Tongue (tissue), 2 donors: ENCODE data around the gene TSGA10. TPM values are rescaled to one million over a fixed set of nuclear protein-coding genes. Genes with fewer than 3 reads are reported as not detected.
"Not testable (repeated sequence)": the region's sequence is repeated elsewhere in the genome, so short reads cannot be mapped to it uniquely, and the experiment has no call there.

Source experiments
- DNase-seq: peaks from one replicate; pipeline ENCODE4 v3.0.0-alpha.2; 2015
- total RNA-seq: library from RNA; depleted of rRNA; stranded (reverse); fragments of >200 nt; gene quantifications from one replicate; pipeline ENCODE4 v1.2.3, GENCODE V29; 2014

TSGA10 gene, protein sequence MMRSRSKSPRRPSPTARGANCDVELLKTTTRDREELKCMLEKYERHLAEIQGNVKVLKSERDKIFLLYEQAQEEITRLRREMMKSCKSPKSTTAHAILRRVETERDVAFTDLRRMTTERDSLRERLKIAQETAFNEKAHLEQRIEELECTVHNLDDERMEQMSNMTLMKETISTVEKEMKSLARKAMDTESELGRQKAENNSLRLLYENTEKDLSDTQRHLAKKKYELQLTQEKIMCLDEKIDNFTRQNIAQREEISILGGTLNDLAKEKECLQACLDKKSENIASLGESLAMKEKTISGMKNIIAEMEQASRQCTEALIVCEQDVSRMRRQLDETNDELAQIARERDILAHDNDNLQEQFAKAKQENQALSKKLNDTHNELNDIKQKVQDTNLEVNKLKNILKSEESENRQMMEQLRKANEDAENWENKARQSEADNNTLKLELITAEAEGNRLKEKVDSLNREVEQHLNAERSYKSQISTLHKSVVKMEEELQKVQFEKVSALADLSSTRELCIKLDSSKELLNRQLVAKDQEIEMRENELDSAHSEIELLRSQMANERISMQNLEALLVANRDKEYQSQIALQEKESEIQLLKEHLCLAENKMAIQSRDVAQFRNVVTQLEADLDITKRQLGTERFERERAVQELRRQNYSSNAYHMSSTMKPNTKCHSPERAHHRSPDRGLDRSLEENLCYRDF
- 2.9 TPM for total RNA-seq

DNA sequence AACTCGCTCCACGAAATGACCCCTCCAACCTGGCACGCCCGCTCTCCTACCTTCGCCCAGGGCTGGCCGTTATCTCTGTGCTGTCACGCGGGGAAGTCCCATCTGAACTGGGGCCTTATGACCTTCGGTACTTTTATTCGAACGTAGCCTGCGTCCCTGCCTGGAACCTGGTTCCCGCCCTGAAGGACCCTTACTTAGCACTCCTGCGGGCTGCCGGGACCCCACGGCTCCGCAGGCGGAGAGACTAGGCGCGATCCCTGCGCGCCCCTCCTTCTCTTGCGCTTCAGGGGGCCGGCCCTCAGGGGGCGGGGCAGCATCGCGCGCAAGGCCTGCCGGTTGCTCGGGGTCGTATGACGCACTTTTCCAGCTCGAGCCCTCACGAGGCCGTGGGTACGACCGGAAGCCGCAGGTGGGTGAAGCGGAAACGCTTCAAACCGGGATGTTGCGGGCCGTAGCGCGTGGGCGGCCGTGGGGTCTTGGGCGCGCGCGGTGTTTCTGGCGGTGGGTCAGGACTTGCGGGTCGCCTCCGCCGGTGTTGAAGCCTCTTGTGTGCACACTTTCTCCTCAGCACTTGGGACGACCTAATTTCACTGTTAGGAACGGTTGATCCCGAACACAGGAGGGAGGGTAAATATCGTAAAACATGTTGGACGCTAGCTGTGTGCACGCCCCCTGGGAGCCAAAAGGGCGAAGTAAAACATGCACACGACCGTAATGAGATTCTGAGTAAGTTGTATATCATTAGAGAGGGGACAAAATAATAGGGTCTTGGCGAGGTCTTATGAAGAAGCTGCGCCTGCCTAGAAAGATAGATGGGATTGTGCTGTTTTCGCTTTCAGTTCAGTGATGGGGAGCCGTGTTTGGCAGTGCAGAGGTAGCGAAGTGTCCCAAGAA, at the start of gene TSGA10, which contains the start of gene LIPT1:
Gene TSGA10 (minus strand): TSS at position 300 of the 894 bp plus-strand sequence. CDS start 45,503 bp downstream, outside the sequence.
Gene LIPT1 (plus strand): TSS at position 325 of the 894 bp plus-strand sequence. CDS start 6,991 bp downstream, outside the sequence.
- DNase-seq, result peak; percentile 97

GRCh38 chr2:99201959-99202678, 47.4 kb upstream of the TSGA10 start:
- DNase-seq, result no peak

GRCh38 chr2:99200076-99200800, 45.5 kb upstream of the TSGA10 start:
- DNase-seq, result no peak

GRCh38 chr2:99198103-99198841, 43.5 kb upstream of the TSGA10 start:
- DNase-seq, result peak; percentile 20

GRCh38 chr2:99192364-99192763, 37.6 kb upstream of the TSGA10 start:
- DNase-seq, result not testable (repeated sequence)

DNA sequence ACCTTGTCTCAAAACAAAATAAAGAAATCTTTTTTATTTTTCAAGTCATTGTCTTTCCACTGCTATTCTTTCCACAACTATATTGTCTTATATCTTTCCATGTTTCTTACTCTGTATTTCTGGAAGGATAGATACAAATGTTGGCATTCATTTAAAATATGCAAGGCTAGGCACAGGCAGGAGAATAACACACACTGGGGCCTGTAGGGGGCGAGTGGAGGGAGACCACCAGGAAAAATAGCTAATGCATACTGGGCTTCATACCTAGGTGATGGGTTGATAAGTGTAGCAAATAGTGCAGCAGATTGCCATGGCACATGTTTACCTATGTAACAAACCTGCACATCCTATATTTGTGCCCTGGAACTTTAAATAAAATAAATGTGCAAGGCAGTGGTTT, 35.8 kb upstream of the TSGA10 start:
- DNase-seq, result no peak

DNA sequence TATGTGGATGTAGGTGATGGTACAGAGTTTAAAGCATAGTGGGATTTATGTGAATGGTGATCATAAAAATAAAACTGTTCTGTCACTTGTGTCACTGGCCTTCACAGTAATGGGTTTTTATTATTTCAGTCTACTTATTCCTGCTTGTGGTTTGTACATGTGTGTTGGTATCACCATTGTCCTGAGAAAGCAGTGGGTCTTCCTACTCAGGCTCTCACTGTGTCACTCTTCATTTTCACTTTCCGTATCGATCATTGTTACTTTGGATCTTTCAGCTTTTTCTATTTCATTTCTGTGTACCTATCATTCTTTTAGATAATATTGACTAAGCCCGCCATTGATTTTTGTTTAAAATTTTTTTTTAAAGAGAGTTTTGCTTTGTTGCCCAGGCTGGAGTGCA, 33.6 kb upstream of the TSGA10 start:
- DNase-seq, result no peak

- DNase-seq, result no peak
These were observed 32.3 kb upstream of the TSGA10 start for GRCh38 chr2:99187011-99187410.

- no peak for DNase-seq
These were observed 30.1 kb upstream of the TSGA10 start for GRCh38 chr2:99184811-99185210.

- no peak for DNase-seq
These were observed 28.3 kb upstream of the TSGA10 start for GRCh38 chr2:99183025-99183424.

- no peak for DNase-seq
These were observed 26.9 kb upstream of the TSGA10 start for GRCh38 chr2:99181624-99182000.

GRCh38 chr2:99180755-99181623, 26.2 kb upstream of the TSGA10 start, which contains the start of the genes MITD1 and MRPL30:
MITD1 (minus strand) TSS chr2:99181058; CDS start chr2:99180981, 77 bp downstream.
MRPL30 (plus strand) TSS chr2:99181184; CDS start chr2:99186204, 5,020 bp downstream.
- DNase-seq, result peak; percentile 99

GRCh38 chr2:99171377-99172140, 16.8 kb upstream of the TSGA10 start:
- no peak for DNase-seq

DNA sequence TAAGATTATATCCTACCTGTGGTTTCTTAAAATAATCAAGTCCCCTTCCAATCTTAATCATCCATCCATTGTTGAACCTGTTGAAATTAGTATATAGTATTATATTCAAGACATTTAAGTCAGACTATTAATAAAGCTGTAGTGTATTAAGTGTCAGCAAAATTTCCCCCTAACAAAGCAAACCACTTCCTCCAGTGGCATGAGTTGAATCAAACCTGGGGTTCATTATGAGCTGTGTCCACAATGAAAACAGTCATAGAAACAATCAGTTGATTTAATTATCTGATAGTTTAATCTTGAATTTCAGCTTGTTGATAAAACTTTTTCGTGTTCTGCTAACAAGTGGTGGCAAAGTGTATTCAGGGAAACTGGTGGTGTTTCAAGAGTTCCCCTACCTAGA, 14.8 kb upstream of the TSGA10 start:
- no peak for DNase-seq

DNA sequence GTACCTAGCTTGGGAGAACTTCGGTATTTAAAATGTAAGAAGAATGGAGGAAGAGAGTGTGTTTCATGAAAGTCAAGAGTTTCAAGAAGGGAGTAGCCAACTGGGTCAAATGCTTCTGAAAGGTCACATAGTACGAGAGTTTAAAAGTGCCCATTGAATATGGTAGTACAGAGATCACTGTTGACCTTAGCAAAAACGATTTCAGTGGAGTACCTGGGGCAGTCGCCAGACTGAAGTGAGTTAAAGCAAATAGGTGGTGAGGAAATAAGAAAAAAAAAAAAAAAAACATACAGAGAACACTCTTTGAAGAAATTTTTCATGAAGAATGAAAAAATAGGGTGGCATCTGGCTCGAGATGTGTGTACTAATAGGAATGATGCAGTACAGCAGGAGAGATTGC, 11.5 kb upstream of the TSGA10 start:
- no peak for DNase-seq

DNA sequence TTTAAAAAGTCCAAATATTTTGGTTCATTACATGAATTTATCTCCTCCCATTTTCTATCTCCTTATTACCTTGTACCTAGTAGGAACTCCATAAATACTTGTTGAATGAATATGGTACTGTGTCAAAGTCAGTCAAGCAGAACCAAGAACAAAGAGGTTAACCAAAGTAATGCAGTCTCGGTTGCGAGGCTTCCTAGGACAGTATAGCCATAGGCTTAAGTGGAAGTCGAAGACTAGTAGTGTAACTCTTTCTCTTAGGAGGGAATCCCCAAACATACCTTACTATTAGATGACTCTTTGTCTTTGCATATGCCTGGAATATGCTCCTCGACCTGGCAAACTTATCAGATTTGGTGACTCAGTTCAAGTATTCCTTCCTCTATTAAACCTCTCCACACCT, 4.9 kb upstream of the TSGA10 start:
- DNase-seq, result no peak

DNA sequence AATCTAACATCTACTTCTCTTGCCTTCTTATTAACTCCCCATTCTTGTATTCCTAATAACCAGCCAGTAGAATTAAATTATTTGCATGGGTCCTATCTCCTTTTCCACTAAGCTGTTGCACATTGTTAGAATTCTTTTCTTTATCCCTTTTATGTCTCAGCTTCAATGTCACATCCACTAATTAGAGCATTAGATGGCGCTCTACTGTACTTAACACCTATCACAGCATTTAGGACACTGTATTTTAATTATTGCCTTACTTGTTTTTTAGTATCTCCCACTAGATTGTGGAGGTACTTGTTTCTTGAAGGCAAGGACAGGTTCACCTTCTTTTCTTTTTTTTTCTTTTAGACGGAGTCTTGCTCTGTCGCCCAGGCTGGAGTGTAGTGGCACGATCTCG, 3.9 kb upstream of the TSGA10 start:
- no peak for DNase-seq

DNA sequence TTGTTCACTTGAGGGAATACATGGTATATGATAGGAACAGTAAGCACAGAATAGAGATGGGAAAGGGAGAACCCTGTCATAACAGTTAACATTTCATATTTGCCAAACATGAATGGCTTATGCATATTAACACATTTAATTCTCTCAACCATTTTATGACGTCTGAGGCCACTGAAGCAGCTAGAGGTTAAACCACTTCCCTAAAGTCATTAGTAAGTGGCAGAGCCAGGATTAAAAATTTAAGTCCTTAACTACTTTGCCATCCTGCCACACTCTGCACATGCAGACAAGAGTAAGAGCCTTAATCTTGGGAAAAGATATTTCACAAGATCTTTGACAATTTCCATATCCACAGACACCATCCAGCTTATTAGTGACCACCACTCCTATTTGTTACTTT, 2.1 kb upstream of the TSGA10 start:
- DNase-seq, result no peak
